Activated effector memory CD4-positive, alpha-beta T cell treated with Interleukin-2 at 50 U/mL for 16 hours (primary cell): ENCODE data around the gene MZT2B.
"Not testable (repeated sequence)": the region's sequence is repeated elsewhere in the genome, so short reads cannot be mapped to it uniquely, and the experiment has no call there.

Source experiments
- DNase-seq: peaks from one replicate; pipeline ENCODE4 v3.0.0-alpha.2; 2020

The MZT2B gene

DNA sequence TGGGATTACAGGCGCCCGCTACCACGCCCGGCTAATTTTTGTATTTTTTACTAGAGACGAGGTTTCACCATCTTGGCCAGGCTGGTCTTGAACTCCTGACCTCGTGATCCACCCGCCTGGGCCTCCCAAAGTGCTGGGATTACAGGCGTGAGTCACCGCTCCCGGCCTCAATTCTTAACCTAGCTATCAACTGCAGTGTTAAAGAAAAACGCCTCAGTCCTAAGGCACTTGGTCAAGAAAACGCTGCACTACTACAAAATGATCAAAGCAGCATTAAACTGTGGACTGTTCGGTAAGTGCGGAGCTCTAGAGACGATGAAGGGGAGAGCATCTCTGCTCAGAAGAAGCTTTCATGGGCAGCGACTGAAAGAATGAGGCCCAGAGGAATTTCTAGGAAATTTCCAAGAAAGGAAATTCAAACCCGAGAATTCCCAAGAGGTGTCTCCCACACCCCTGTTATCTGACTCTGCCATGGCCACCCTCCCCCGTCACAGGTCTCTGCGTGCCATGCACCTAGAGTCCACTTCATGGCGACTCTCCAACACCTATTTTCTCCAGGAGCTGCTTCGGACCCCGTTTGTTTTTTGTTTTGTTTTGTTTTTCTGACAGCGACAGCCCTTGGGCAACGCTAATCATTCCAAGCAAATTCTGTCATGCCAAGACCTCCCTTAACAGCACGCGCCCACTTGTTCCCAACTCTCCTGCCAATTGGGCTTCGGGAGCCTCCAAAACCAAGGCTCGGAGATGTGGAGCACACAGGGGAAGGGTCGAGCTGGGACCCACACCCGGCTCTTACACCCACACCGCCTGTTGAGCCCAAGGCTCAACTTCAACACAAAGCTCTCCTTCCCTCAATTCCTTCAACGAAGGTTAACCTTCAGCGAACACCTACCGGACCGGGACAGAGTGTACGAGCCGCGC lies 1.4 kb upstream of the MZT2B start:
- DNase-seq, result not testable (repeated sequence)

DNA sequence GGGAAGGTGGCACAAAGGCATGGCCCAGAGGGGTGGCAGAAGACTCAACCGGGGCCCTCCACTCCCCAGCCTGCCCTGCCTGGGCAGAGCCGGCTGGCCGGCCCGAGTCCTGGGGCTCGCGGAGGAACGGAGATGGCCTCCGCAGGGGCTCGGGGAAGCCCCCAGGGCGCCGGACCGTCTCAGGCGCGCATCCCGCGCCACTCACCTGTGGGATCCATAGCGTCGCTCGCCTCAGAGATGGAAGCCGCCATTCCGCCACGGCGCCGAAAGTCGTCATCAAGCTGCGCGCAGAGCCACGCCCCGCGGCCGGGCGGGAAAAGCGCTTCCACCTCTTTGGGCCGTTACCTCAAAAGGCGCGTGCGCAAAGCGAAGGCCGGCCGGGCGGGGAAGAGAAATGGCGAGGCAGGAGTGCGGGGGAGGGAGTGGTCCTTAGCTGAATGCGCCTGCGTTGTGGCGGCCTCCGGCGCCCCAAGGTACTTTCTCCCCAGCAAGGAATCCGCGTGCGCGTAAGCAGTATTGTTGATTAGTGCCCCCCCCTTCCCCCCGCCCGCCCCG lies 660 bp upstream of the MZT2B start, which contains the start of gene SMPD4:
Gene SMPD4, minus strand, starts transcription at position 278 of the 555 bp plus-strand sequence. CDS start 5,010 bp downstream, outside the sequence.
- peak; percentile 97 for DNase-seq

DNA sequence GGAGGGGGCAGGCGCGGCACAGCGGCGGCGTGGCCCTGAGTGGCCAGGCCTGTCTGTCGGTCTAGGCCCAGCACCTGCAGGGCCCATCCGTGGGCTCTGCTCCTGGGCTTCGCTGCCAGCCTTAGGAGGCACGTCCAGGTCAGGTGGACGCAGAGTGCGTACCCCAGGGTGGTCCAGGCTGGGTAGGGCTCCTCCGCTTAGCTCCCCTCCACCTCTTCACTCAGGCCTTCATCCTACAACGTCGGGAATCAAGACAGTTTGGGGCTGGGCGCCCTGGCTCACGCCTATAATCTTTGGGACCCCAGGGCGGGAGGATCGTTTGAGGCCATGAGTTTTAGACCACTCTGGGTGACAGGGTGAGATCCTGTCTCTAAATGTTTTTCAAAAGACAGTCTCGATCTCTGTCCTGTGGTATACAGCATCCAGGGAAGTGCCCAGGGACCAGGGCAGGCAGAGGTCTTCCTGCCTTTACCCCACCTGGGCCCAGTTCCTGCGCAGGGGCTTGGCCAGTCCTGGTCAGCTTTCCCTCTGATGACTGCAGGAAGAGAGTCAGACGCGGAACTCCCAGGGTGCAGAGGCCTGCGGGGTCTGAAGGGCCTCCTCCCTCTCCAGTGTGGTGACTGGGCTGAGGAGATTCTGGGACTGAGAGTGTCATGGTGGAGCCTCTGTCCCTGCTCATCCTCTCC lies 907 bp downstream of the MZT2B start:
- not testable (repeated sequence) for DNase-seq

DNA sequence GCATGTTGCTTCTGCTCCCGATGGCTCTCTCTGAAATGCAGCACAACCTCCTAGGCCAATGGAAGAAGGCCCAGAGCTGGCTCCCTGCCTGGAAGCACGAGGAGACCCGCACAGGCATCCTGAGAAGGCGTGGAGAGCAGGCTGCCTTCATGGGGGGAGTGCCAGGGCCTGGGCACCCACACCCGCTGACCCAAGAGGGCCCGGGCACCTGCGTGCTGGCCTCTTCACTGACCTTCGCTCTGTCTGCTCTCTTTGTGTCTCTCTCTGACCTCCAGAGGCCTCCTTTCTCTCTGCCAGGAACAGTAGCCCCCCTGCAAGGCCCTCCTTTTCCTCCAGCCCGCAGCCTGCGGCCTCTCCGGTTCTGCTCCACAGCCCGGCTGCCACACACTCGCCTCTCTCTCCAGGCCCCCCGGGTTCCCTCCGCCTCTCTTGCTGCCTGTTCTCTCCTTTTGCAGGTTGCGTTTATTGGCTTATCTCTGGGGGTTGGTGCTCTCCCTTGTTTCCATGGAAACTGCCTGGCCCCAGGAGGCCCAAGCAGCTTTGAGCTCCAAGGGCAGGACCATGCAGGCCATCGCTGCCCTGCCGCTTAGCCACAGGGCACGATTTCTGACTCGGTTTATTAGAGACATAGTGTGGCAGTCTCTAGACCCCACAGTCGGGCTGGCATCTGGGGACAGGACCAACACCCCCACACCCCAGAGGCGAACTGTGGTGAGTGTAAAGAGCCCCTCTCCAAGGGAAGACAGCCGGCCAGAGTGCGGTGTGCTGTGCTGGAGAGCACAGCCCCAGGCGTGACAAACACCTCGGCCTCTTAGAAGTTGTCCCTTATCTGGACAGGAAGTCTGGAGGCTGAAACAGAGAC lies 1.7 kb downstream of the MZT2B start:
- DNase-seq, result no peak

DNA sequence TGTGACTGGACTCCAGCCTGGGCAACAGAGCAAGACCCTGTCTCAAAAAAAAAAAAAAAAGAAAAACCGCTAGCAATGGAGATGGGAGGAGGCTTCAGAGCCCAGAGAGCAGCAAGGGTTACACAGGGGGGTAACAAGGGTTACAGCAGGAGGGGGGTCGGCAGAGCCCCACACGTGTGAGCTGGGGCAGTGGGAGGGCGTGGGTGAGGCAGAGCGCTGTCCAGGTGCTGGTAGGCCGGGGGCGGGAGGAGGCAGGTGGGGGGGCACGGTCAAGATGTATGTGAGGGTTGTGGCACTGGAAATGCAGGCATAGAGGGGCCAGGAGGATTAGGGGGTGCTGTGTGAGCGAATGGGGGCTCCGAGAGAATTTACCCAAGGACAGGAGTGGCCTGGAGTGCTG lies 3.4 kb downstream of the MZT2B start:
- no peak for DNase-seq

DNA sequence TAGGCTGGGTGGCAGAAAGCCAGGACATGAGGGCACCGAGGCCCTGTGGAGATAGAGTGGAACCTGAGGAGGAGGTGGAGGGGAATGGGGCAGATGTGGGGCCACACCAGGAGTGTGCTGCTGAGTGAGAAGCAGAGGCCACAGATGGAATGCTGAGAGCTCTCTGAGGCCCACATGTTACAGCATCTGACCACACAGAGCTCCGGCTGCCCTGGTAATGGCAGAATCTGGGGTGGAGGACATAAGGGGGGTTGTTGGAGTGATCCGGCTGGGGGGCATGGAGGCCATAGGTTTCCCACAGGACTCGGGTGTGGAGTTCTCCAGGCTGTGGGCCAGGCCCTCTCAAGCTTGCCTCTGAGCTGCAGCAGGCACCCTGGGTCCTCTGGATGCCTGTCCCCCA lies 3.8 kb downstream of the MZT2B start:
- DNase-seq, result no peak

DNA sequence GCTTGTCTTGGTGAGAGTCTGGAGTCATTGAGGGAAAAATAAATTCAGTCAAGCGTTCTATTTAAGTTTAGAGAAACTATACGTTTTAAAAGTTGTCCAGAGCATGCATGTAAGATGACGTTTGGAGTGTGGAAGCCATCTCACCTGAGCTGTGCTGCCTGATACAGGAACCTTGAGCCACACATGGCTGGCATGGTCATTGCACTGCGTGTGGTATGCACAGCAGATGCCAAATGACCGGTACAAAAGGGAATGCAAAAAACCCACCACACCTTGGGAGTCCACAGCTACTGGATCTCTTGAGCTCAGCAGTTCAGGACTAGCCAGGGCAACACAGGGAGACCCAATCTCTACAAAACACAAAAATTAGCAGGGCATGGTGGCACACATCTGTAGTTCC lies 4.3 kb downstream of the MZT2B start:
- DNase-seq, result no peak

DNA sequence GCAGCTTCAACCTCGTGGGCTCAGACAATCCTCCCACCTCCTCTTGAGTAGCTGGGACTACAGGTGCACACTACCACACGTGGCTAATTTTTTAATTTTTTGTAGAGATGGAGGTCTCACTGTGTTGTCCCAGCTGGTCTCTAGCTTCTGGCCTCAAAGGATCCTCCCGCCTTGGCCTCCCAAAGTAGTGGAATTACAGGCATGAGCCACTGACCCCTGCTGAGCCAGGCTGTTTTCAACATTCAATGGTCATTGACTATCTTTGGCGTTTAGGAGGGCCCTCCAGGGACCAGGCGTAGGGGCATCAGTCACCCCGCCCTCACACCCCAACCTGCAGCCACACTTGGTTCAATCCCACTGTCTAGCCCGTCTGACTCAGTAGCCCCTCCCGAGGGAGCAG lies 5.2 kb downstream of the MZT2B start:
- DNase-seq, result no peak

DNA sequence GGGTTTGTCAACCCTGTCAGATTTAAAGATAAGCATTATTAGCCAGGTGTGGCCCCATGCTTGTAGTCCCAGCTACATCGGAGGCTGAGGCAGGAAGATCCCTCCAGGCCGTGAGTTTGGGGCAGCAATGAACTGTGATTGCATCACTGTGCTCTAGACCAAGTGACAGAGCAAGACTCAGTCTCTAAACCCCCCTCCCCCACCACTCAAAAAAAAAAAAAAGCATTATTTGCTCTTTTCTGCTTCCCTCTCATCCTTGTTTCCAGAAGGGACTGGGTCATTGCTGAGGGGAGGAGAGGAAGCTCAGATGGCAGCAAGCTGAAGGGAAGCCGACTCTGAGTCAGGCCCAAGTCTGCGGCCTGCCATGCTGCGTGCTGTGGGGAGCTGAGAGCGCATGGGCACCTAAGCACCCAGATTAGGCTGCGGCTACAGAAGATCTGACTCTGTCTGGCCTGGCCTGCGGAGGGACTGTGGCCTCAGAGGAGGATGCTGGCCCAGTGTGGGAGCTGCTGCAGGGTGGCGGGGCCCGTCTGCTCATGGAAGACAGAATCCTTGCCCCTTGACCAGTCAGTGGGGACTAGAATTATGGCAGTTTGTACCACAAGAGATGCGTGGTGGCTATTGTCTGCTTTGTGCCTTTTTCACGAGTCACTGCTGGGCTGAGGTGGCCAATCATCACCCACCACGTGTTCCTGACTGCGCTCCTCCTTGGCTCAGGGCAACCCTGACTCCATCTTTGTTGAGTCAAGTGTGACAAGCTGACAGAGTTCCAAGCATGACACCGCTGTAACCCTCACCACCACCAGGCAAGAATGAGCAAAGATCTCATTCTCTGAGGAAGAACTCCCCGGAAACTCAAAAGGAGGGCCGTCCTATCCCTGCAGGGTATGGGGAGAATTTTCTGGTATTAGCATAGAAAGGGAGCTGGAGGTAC lies 6.1 kb downstream of the MZT2B start:
- DNase-seq, result not testable (repeated sequence)

DNA sequence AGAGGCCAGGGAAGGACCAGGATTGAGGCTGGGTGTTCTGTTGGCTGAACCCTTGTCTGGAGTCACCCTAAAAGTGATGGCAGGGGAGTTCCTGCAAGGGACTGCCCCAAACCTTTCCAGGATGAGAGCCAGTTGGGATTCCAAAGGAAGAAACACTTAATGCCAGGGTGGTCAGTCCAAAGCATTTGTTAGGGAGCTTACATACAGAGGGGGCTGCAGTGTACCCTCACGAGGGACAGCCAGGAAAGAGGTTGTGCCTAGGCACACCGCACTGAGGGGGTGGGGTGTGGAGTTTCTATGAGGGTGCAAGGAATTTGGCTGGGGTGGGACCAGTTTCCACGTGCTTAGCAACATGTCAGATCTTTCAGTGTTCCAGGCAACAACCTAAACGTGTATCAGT lies 6.9 kb downstream of the MZT2B start:
- DNase-seq, result not testable (repeated sequence)

DNA sequence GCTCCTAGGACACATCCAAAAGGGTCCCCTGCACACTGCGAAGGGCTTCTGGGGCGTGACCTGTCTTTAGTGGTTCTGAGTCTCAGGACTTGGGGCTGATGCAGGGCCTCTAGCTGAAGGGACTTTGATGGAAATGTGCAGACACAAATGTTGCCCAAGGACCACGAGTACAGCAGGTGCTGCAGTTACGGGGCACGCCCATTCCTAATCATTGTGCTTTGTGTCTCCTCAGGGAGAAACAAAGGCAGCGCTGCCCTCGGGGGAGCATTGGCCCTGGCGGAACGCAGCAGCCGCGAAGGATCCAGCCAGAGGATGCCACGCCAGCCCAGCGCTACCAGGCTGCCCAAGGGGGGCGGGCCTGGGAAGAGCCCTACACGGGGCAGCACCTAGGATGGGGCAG lies 8.2 kb downstream of the MZT2B start:
- no peak for DNase-seq

DNA sequence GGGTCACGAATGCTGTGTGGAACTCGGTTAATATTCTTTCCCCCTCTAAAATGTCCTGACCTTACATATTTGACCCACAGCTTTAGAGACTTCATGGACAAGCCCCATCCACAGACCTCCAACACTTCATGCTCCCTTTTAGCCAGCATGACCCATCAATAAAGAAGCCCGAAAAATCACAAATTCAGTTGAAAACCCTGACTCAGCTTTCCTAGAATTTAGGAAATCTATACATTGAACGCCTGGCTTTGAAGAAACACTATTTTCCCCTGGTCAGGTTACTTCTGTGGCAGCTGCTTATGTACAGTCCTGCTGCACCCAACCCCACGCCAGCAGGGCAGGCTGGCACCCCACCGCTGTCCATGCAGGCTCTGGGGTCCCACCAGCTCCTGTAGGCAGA lies 9.3 kb downstream of the MZT2B start:
- DNase-seq, result not testable (repeated sequence)

DNA sequence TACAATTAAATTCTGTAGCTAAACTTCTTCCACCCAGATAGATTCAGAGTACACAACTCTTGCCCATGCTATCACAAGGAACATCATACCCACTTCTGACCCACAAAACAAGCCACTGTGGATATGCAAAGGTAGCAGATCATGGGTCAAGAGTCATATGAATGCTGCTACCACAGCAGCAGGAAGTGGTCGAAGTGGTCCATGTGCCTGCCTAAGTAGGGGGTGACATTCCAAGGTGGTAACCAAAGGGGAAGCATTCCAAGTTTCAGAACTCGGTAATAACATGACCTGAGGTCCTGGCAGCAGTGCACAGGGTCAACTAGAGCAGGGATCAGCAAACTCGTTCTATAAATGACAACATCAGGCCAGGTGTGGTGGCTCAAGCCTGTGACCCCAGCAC lies 10.4 kb downstream of the MZT2B start:
- DNase-seq, result not testable (repeated sequence)

DNA sequence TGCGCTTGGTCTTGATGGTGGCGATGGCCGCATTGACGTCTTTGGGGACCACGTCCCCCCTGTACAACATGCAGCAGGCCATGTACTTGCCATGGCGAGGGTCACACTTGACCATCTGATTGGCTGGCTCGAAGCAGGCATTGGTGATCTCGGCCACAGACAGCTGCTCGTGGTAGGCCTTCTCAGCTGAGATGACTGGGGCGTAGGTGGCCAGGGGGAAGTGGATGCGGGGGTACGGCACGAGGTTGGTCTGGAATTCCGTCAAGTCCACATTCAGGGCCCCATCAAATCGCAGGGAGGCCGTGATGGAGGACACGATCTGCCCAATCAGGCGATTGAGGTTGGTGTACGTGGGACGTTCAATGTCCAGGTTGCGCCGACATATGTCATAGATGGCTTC lies 11.8 kb downstream of the MZT2B start:
- DNase-seq, result not testable (repeated sequence)

DNA sequence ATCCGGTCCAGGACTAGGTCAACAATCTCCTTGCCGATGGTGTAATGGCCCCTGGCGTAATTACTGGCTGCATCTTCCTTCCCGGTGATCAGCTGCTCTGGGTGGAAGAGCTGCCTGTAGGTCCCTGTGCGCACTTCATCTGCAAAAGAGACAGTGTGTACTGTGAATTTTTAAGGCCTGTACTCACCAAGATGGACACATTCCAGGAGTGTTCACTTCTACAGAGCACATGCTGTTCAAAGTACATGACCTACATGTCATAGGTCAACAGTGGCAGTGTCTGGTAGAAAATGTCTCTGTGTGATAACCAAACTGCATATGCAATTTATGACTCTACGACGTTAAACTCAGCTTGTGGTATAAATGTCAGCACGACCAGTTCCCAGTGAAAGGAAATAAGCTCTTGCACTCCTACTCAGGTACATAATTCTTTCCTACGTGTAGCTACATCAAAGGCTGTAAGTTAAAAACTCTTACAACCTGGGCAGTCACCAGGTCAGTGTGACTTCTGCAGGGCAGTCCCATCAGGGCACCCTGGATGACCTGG lies 13.1 kb downstream of the MZT2B start:
- DNase-seq, result not testable (repeated sequence)

DNA sequence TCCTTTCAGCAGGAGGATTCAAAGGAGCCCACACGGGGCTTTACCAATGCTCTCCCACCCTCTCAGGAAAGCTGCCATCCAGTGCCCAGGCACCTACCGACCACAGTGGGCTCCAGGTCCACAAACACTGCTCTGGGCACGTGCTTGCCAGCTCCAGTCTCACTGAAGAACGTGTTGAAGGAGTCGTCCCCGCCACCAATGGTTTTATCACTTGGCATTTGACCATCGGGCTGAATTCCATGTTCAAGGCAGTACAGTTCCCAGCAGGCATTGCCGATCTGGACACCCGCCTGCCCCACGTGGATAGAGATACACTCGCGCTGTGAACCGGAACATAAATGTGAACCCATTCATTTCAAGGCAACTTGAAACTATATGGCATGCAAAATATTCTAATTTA lies 14.0 kb downstream of the MZT2B start:
- not testable (repeated sequence) for DNase-seq

DNA sequence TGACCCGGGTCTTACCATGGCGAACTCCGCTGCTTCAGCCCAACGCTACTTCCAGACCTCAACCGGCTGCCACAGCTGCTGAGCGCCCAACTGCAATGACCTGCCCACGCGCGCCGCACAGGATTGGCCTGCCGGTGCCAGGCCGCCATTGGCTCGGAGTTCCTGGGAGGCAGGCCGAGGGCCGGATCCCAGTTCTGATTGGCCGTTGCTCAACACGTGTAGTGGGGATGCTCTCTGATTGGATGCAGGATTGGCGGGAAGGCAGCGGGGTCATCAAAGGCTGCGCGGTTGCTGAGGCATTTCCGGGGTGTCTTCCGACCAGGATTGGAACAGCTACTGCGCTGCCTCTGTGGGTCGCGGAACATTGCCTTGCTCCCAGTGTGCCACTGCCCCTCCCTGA lies 16.3 kb downstream of the MZT2B start, which contains the start of gene TUBA3E:
Gene TUBA3E, minus strand, starts transcription at position 97 of the 400 bp plus-strand sequence. Its CDS starts 79 bp downstream, at position 18.
- no peak for DNase-seq

DNA sequence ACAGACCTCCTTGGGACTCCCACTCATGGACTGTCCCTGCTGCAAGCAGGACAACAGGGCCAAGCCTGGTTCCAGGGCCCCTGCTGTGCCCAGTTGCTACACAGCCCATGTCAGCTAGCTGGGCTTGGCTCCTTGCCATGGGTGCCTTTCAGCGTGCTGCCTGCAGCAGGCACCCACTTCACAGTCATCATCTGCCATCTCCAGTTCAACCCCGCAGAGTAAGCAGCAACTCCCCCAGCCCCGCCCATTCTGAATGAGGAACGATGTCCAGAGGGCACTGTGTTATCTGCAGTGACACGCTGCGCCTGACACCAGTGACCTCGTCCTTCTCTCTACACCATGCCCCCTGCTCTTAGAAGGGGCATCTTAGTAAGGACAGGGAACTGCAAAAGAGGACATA lies 20.5 kb downstream of the MZT2B start:
- not testable (repeated sequence) for DNase-seq

DNA sequence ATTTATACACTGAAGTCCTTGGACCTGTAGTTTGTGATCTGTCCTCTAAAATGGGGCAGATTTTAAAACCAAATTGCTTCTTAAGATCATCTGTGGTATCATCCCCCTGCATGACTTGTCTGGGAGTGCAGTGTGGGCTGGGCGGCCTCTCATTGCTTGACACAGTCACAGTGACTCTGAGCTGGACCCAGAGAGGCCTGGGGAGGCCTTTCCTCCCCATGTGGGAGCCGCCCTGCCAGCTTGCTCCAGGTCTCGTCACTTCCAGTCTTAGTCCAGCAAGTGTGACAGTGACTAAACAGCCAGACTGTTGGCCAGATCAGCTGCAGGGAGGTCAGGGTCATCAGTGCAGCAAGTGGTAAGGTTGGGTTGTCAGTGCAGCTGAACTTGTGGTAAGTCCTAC lies 21.1 kb downstream of the MZT2B start:
- not testable (repeated sequence) for DNase-seq

DNA sequence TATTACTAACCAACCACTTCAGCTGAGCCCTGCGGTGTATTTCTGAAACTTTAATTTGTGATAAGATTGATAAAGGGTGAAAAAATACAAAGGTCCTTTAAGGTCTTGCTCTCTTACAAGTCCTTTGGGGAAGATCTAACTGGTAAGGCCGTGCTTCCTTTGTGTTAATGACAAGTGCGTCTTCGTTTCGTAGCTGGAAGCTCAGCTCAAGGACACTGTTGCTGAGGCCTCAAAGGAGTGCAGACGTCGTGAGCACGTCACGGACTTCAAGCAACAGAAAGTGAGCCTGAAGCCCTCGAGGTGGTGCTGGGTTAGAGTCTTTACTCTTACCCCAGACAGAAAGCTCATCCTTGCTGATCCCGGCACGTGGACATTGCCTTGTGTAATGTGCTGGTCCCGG lies 25.0 kb downstream of the MZT2B start:
- DNase-seq, result not testable (repeated sequence)

DNA sequence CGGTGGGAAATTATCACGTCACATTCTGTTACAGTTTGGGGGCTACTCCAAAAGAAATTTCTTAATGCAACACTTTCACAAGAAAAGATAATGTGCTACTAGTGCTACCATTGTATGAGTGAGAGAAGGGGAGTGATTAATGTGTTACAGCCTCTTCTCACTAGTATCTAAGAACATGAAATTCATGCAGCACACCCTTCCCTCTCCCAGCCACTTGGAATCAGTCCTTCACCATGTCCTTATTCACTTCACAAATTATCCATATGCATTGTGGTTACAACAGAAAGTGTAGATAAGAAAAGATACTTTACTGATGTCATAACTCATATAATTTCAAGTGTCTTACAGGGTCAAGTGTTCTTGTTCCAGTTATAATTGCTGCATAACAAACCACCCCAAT lies 37.1 kb downstream of the MZT2B start:
- DNase-seq, result not testable (repeated sequence)
